ENCODE results near the gene OOSP1.
"Not testable (repeated sequence)": the region's sequence is repeated elsewhere in the genome, so short reads cannot be mapped to it uniquely, and the experiment has no call there.

The OOSP1 gene

GRCh38 chr11:59960502-59961381, 22.5 kb downstream of the OOSP1 start:
- no peak for DNase-seq (ENCODE audit: low read depth)

GRCh38 chr11:59962107-59962482, 23.9 kb downstream of the OOSP1 start:
- DNase-seq (ENCODE audit: low read depth) = no peak

GRCh38 chr11:59963733-59964132, 25.5 kb downstream of the OOSP1 start, which contains the start of gene OOSP4A:
Gene OOSP4A (plus strand): TSS chr11:59964033. CDS start chr11:59964033, 0 bp downstream.
- no peak for DNase-seq (ENCODE audit: low read depth)

- DNase-seq (ENCODE audit: low read depth) = no peak
These were observed 27.2 kb downstream of the OOSP1 start for GRCh38 chr11:59965424-59965823.

GRCh38 chr11:59966201-59966600, 28.0 kb downstream of the OOSP1 start:
- no peak for DNase-seq (ENCODE audit: low read depth)

GRCh38 chr11:59967677-59968394, 29.6 kb downstream of the OOSP1 start:
- DNase-seq (ENCODE audit: low read depth) = no peak

GRCh38 chr11:59968395-59968783, 30.2 kb downstream of the OOSP1 start:
- no peak for DNase-seq (ENCODE audit: low read depth)

GRCh38 chr11:59973097-59973496, 34.9 kb downstream of the OOSP1 start:
- DNase-seq (ENCODE audit: low read depth) = no peak

GRCh38 chr11:59981106-59981770, 43.0 kb downstream of the OOSP1 start:
- no peak for DNase-seq (ENCODE audit: low read depth)

GRCh38 chr11:59982037-59982436, 43.8 kb downstream of the OOSP1 start:
- not testable (repeated sequence) for DNase-seq (ENCODE audit: low read depth)

GRCh38 chr11:59983212-59983611, 45.0 kb downstream of the OOSP1 start:
- no peak for DNase-seq (ENCODE audit: low read depth)

- DNase-seq (ENCODE audit: low read depth) = no peak
These were observed 46.1 kb downstream of the OOSP1 start for GRCh38 chr11:59984368-59984767.

GRCh38 chr11:59990421-59990820, 52.2 kb downstream of the OOSP1 start:
- DNase-seq (ENCODE audit: low read depth) = no peak

GRCh38 chr11:59992425-59992824, 54.2 kb downstream of the OOSP1 start:
- DNase-seq (ENCODE audit: low read depth) = no peak

GRCh38 chr11:59997800-59998199, 59.6 kb downstream of the OOSP1 start:
- no peak for DNase-seq (ENCODE audit: low read depth)

- DNase-seq (ENCODE audit: low read depth) = no peak
These were observed 61.5 kb downstream of the OOSP1 start for GRCh38 chr11:59999691-60000090.

- no peak for DNase-seq (ENCODE audit: low read depth)
These were observed 65.5 kb downstream of the OOSP1 start for GRCh38 chr11:60003729-60004128.

GRCh38 chr11:60005360-60005759, 67.1 kb downstream of the OOSP1 start:
- no peak for DNase-seq (ENCODE audit: low read depth)
